ENCODE measurements around the gene MIB1. TPM values are rescaled to one million over a fixed set of nuclear protein-coding genes. Genes with fewer than 3 reads are reported as not detected.

The MIB1 gene
- total and polyA plus RNA-seq, 10 of the 15 experiments (the other 5 are each of a cell fraction or from before 2014, with no cell fraction given), result 2.3 to 27.5 (median 10.4) TPM

DNA sequence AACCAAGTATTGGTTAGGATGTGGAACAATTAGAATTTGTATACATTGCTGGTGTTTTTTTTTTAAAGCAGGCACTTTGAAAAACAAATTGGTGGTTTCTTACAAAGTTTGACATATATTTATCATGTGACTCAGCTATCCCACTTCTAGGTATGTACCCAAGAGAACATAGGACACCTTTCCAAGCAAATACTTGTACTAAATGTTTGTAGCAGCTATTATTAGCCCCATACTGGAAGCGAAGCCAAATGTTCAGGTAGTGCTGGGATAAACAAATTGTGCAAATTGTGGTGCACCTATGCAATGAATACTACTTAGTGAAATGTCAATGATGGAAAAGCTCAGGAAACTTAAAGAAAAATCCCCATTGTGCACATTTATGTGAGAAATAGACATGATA, 101.0 kb downstream of the MIB1 start:
- H3K27ac ChIP-seq (ENCODE audit: control insufficient read depth, insufficient read depth), result no peak overlapping the region
- no peak overlapping the region for H3K9ac ChIP-seq (ENCODE audit: control insufficient read depth, insufficient read depth, low read length)
- RAD21 ChIA-PET (ENCODE audit: unreplicated experiment), result no interaction called here
- no TSS peak for BruUV-seq (replicated peaks)
- H3K4me3 ChIP-seq, result no peak overlapping the region
- H4K20me1 ChIP-seq (ENCODE audit: control insufficient read depth, insufficient read depth), result no peaks in the 10 kb centered on the region
- no peak for DNase-seq (ENCODE audit: low read depth, low spot score)
- TF ChIP-seq, protein P1, sequence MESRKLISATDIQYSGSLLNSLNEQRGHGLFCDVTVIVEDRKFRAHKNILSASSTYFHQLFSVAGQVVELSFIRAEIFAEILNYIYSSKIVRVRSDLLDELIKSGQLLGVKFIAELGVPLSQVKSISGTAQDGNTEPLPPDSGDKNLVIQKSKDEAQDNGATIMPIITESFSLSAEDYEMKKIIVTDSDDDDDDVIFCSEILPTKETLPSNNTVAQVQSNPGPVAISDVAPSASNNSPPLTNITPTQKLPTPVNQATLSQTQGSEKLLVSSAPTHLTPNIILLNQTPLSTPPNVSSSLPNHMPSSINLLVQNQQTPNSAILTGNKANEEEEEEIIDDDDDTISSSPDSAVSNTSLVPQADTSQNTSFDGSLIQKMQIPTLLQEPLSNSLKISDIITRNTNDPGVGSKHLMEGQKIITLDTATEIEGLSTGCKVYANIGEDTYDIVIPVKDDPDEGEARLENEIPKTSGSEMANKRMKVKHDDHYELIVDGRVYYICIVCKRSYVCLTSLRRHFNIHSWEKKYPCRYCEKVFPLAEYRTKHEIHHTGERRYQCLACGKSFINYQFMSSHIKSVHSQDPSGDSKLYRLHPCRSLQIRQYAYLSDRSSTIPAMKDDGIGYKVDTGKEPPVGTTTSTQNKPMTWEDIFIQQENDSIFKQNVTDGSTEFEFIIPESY (IDR thresholded peaks at IDR 0.05), result no peak
- TF ChIP-seq RCOR1 (conservative IDR thresholded peaks at IDR 0.05; ENCODE audit: low read depth, low read length), result no peak
- no peak for TF ChIP-seq ZNF24 (IDR thresholded peaks at IDR 0.05)
- TF ChIP-seq ZNF207 (IDR thresholded peaks at IDR 0.05; ENCODE audit: borderline replicate concordance), result no peak
- no peak for TF ChIP-seq MYC (IDR thresholded peaks at IDR 0.05; ENCODE audit: insufficient read depth, insufficient read length, insufficient replicate concordance, low read length, severe bottlenecking)
- no peak for TF ChIP-seq SREBF2 (IDR thresholded peaks at IDR 0.05; ENCODE audit: low read length)
- TF ChIP-seq BRCA1 (IDR thresholded peaks at IDR 0.05; ENCODE audit: low read depth, low read length), result no peak
- TF ChIP-seq POLR2AphosphoS5 (IDR thresholded peaks at IDR 0.05; ENCODE audit: low read length), result no peak
- TF ChIP-seq HDGF (IDR thresholded peaks at IDR 0.05), result no peak
- no peak for TF ChIP-seq RBBP5 (conservative IDR thresholded peaks at IDR 0.05)
- TF ChIP-seq, protein P2, sequence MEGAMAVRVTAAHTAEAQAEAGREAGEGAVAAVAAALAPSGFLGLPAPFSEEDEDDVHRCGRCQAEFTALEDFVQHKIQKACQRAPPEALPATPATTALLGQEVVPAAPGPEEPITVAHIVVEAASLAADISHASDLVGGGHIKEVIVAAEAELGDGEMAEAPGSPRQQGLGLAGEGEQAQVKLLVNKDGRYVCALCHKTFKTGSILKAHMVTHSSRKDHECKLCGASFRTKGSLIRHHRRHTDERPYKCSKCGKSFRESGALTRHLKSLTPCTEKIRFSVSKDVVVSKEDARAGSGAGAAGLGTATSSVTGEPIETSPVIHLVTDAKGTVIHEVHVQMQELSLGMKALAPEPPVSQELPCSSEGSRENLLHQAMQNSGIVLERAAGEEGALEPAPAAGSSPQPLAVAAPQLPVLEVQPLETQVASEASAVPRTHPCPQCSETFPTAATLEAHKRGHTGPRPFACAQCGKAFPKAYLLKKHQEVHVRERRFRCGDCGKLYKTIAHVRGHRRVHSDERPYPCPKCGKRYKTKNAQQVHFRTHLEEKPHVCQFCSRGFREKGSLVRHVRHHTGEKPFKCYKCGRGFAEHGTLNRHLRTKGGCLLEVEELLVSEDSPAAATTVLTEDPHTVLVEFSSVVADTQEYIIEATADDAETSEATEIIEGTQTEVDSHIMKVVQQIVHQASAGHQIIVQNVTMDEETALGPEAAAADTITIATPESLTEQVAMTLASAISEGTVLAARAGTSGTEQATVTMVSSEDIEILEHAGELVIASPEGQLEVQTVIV (IDR thresholded peaks at IDR 0.05; ENCODE audit: borderline replicate concordance, partially characterized antibody), result no peak
- no peak for TF ChIP-seq POLR2A (IDR thresholded peaks at IDR 0.05; ENCODE audit: low read depth, low read length)
- TF ChIP-seq RAD51 (IDR thresholded peaks at IDR 0.05), result no peak
- no peak for TF ChIP-seq ETV6 (conservative IDR thresholded peaks at IDR 0.05 in 1 of 2, IDR thresholded peaks at IDR 0.05 in 1 of 2; ENCODE audit: borderline replicate concordance in 1 of 2, low read depth in 1 of 2)
- TF ChIP-seq MXI1 (IDR thresholded peaks at IDR 0.05; ENCODE audit: low read depth, low read length), result no peak
- no peak for TF ChIP-seq MYB (IDR thresholded peaks at IDR 0.05; ENCODE audit: borderline replicate concordance, low read depth, low read length)
- TF ChIP-seq CREB1 (IDR thresholded peaks at IDR 0.05; ENCODE audit: low read depth), result no peak
- SMC1A ChIA-PET (ENCODE audit: uncharacterized antibody, unreplicated experiment), result interaction anchor here (1.8 kb wide), 1 partner anchor 24 kb away, joined by 5 read pairs; no protein-coding TSS in a partner anchor
- WGBS (ENCODE audit: insufficient coverage, insufficient replicate concordance, low lambda C conversion rate, missing lambda C conversion rate), result 93% methylated on average over 1 of the region's 1 CpG
- CTCF ChIA-PET, result interaction anchor here (0.9 to 2.0 kb wide), 6 partner anchors 9 to 26 kb away, joined by 3 to 8 read pairs (median 4); no protein-coding TSS in a partner anchor
- FAIRE-seq, result no peak
- H3K36me3 ChIP-seq (ENCODE audit: control insufficient read depth in 2 of 2, insufficient read depth in 2 of 2, low read length in 1 of 2), result peaks cover 0 to 12% of the 10 kb centered on the region in 2 experiments; a peak in 3 of 4 replicates
- no peak overlapping the region for H3K4me2 ChIP-seq (ENCODE audit: control insufficient read depth, insufficient read depth)
- ATAC-seq, result no peak
- POLR2A ChIA-PET, result interaction anchor here (0.8 kb wide), 1 partner anchor 17 kb away, joined by 3 read pairs; no protein-coding TSS in a partner anchor
- no peaks in the 10 kb centered on the region for H3K79me2 ChIP-seq (ENCODE audit: control insufficient read depth, insufficient read depth, low read length)
- H3K27me3 ChIP-seq (replicated peaks in 1 of 2; ENCODE audit: control insufficient read depth in 2 of 2, insufficient read depth in 2 of 2, low read length in 1 of 2), result no peaks in the 10 kb centered on the region
- H3K4me1 ChIP-seq (ENCODE audit: control insufficient read depth, insufficient read depth, low read length), result no peaks in the 10 kb centered on the region
- H2AFZ ChIP-seq (ENCODE audit: control insufficient read depth, low read depth, low read length), result no peak overlapping the region
- in situ Hi-C loops (cut with MboI) (no loop called here), intact Hi-C loops (cut with micrococcal nuclease; ENCODE audit: unreplicated experiment) (no loop called here)
- H3K9me3 ChIP-seq (replicated peaks; ENCODE audit: control insufficient read depth, insufficient read depth, low read length), result no peaks in the 10 kb centered on the region
